ENCODE results near the gene EIF2AK3. TPM values are rescaled to one million over a fixed set of nuclear protein-coding genes. Genes with fewer than 3 reads are reported as not detected.
A peak's percentile ranks its signal among the peaks of the same experiment; 100 is the strongest.

EIF2AK3 gene
- total and polyA plus RNA-seq, 7 experiments from 2014 or later: 3.2 to 36.5 (median 27.5) TPM

DNA sequence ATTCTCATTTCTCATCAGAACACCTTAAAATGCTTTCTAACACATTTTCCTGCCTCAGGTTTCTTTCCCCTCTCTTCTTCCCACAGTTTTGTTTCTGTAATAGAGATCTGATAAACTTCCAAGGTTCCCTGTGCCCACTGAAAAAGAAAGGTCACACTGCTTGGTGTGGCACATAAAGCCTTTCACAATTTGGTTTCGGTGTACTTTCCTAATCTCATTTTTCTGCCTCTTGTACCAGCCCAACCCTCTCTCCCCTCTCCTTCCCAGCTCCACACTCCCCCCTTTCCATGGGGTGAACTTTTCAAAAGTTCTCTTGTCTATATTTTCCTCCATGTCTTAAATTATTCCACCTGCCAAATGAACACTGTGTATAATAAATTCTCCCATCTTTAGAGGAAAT, 7.2 kb downstream of the EIF2AK3 start:
- Mint-ChIP-seq H3K27me3 (no peaks in the 10 kb centered on the region), H3K36me3 (peaks cover 0 to 2% (median 0%) of the 10 kb centered on the region in 5 donors), H3K27ac (peak overlapping the region in 2 of 9 donors; percentile 0 to 7), H3K4me1 (peaks cover 23 to 51% (median 41%) of the 10 kb centered on the region in 7 donors), H3K9me3 (no peaks in the 10 kb centered on the region), H3K4me3 (peak overlapping the region in 2 of 10 donors; percentile 1 to 12)
- no peaks in the 10 kb centered on the region for H3K27me3 ChIP-seq (ENCODE audit: control insufficient read depth in 2 of 2, insufficient read depth in 2 of 2, low read length in 2 of 2)
- POLR2A ChIA-PET: no interaction called here
- DNase-seq (no peak), ATAC-seq (no peak)
- H3K4me1 ChIP-seq (ENCODE audit: control insufficient read depth in 2 of 2, insufficient read depth in 2 of 2, low read length in 2 of 2): peaks cover 0 to under 1% of the 10 kb centered on the region in 2 donors
- no peaks in the 10 kb centered on the region for H3K36me3 ChIP-seq (ENCODE audit: control insufficient read depth in 2 of 3, insufficient read depth in 3 of 3, low read length in 3 of 3)
- intact Hi-C loops (cut with micrococcal nuclease): loop anchor here in 1 of 2 donors (10.0 kb wide), 1 partner anchor 565 kb away; the partner anchor contains the start of gene KRCC1
- H3K9me3 ChIP-seq (ENCODE audit: control insufficient read depth in 2 of 3, low read length in 3 of 3): no peaks in the 10 kb centered on the region
- no peak overlapping the region for H3K4me3 ChIP-seq (ENCODE audit: low read length)
- no peak overlapping the region for H3K27ac ChIP-seq (ENCODE audit: low read depth, low read length)
- CTCF ChIA-PET: no interaction called here

- POLR2A ChIA-PET: no interaction called here
- H3K27ac ChIP-seq (ENCODE audit: low read depth, low read length): no peak overlapping the region
- ATAC-seq: no peak
Observed at GRCh38 chr2:88615822-88616221, 11.4 kb downstream of the EIF2AK3 start.

DNA sequence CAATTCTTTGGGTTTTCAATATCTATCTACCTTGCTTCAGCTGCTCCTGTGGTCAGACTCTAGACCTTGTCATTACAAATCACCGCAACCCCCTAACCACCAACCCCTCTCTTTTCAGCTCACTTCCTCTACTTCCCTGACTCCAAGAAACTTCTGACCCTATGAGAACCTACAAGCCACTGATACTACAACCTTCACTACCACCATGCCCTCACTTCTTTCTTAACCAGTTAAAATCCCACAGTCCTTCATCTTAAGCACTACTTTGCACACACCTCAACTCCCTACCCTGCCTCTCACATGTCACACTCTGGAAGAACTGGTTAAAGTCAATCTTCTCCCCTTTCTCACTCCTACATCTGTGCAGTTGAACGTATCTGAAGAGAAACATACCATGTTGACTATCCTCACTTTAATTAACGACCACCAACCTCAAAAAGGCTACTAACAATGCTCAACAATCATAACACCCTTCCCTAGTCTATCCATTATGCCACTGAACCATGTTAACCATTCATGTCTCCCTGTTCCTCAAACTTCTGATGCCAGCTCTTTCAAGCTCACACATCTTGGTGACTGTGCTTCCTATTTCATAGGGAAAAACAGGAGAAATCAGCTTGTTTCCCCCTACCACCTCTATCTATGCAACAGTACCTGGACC, 12.6 kb downstream of the EIF2AK3 start:
- no peak overlapping the region for H3K27ac Mint-ChIP-seq
- DNase-seq (no peak), ATAC-seq (peak; percentile 10)
- peaks cover 0 to 10% (median 0%) of the 10 kb centered on the region in 3 experiments for H3K36me3 ChIP-seq (ENCODE audit: control insufficient read depth in 2 of 3, insufficient read depth in 3 of 3, low read length in 3 of 3)
- H3K9me3 ChIP-seq (ENCODE audit: control insufficient read depth in 2 of 3, low read length in 3 of 3): no peaks in the 10 kb centered on the region
- H3K36me3 Mint-ChIP-seq: peaks cover 0 to 14% (median 0%) of the 10 kb centered on the region in 5 donors
- ChIA-PET POLR2A (no interaction called here), CTCF (no interaction called here)
- H3K9me3 Mint-ChIP-seq: no peaks in the 10 kb centered on the region
- no peaks in the 10 kb centered on the region for H3K27me3 ChIP-seq (ENCODE audit: control insufficient read depth in 2 of 2, insufficient read depth in 2 of 2, low read length in 2 of 2)
- peaks cover 8 to 40% (median 27%) of the 10 kb centered on the region in 7 donors for H3K4me1 Mint-ChIP-seq
- intact Hi-C loops (cut with micrococcal nuclease): loop anchor here in 1 of 2 donors (1.0 kb wide), 1 partner anchor 12 kb away; no protein-coding TSS in a partner anchor
- H3K4me1 ChIP-seq (ENCODE audit: control insufficient read depth in 2 of 2, insufficient read depth in 2 of 2, low read length in 2 of 2): no peaks in the 10 kb centered on the region
- no peak overlapping the region for H3K4me3 Mint-ChIP-seq
- no peaks in the 10 kb centered on the region for H3K27me3 Mint-ChIP-seq
- no peak overlapping the region for H3K27ac ChIP-seq (ENCODE audit: low read depth, low read length)
- H3K4me3 ChIP-seq (ENCODE audit: low read length): no peak overlapping the region

More at GRCh38 chr2:88615822-88616221, 11.4 kb downstream of the EIF2AK3 start:
- Histone ChIP-seq H3K27me3 (ENCODE audit: control insufficient read depth in 2 of 2, insufficient read depth in 2 of 2, low read length in 2 of 2) (no peaks in the 10 kb centered on the region), H3K9me3 (ENCODE audit: control insufficient read depth in 2 of 3, low read length in 3 of 3) (no peaks in the 10 kb centered on the region), H3K4me1 (ENCODE audit: control insufficient read depth in 2 of 2, insufficient read depth in 2 of 2, low read length in 2 of 2) (no peaks in the 10 kb centered on the region), H3K4me3 (ENCODE audit: low read length) (no peak overlapping the region), H3K36me3 (ENCODE audit: control insufficient read depth in 2 of 3, insufficient read depth in 3 of 3, low read length in 3 of 3) (peaks cover 0 to 9% (median 0%) of the 10 kb centered on the region in 3 experiments)
- intact Hi-C loops (cut with micrococcal nuclease): loop anchor here in 1 of 2 donors (1.0 to 2.0 kb wide), 2 partner anchors 10 to 15 kb away; no protein-coding TSS in a partner anchor
- DNase-seq: no peak
- Mint-ChIP-seq H3K27ac (no peak overlapping the region), H3K27me3 (no peaks in the 10 kb centered on the region), H3K4me1 (peaks cover 16 to 47% (median 36%) of the 10 kb centered on the region in 7 donors), H3K9me3 (no peaks in the 10 kb centered on the region), H3K4me3 (no peak overlapping the region), H3K36me3 (peaks cover 0 to 14% (median 2%) of the 10 kb centered on the region in 5 donors)
- CTCF ChIA-PET: no interaction called here

- POLR2A ChIA-PET: no interaction called here
- intact Hi-C loops (cut with micrococcal nuclease): no loop called here
- CTCF ChIA-PET: no interaction called here
Observed at GRCh38 chr2:88613921-88614320, 13.3 kb downstream of the EIF2AK3 start.

DNA sequence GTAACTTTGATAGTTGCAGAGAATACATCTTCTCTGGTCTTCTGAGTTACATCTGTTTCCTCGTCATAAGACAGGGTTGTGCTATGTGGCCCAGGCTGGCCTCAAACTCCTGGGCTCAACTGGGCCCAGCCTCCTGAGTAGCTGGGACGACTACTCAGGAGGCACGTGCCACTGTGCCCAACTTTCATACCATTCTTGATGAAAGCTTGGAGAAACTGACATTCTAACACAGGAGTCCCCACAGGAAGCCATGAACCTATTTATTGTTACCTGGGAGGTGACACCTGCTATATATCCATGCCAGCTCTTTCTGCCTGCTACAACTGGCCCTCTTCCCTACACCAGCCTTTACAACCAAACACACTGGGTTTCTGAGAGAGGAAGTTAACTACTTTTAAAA, 19.1 kb downstream of the EIF2AK3 start:
- Mint-ChIP-seq H3K9me3 (no peaks in the 10 kb centered on the region), H3K27me3 (no peaks in the 10 kb centered on the region), H3K4me3 (no peak overlapping the region), H3K27ac (peak overlapping the region in 1 of 9 donors; percentile 45), H3K4me1 (peaks cover 8 to 37% (median 22%) of the 10 kb centered on the region in 7 donors), H3K36me3 (peaks cover 4 to 20% (median 5%) of the 10 kb centered on the region in 5 donors)
- CTCF ChIA-PET: interaction anchor here (1.4 kb wide), 1 partner anchor 63 kb away, joined by 3 read pairs; no protein-coding TSS in a partner anchor
- POLR2A ChIA-PET: no interaction called here
- Histone ChIP-seq H3K27ac (ENCODE audit: low read depth, low read length) (no peak overlapping the region), H3K36me3 (ENCODE audit: control insufficient read depth in 2 of 3, insufficient read depth in 3 of 3, low read length in 3 of 3) (peaks cover 0 to 10% (median 0%) of the 10 kb centered on the region in 3 experiments), H3K4me1 (ENCODE audit: control insufficient read depth in 2 of 2, insufficient read depth in 2 of 2, low read length in 2 of 2) (no peaks in the 10 kb centered on the region), H3K27me3 (ENCODE audit: control insufficient read depth in 2 of 2, insufficient read depth in 2 of 2, low read length in 2 of 2) (no peaks in the 10 kb centered on the region), H3K4me3 (ENCODE audit: low read length) (no peak overlapping the region), H3K9me3 (ENCODE audit: control insufficient read depth in 2 of 3, low read length in 3 of 3) (no peaks in the 10 kb centered on the region)
- DNase-seq (no peak), ATAC-seq (no peak)
- intact Hi-C loops (cut with micrococcal nuclease): no loop called here

More at GRCh38 chr2:88613921-88614320, 13.3 kb downstream of the EIF2AK3 start:
- no peaks in the 10 kb centered on the region for H3K9me3 ChIP-seq (ENCODE audit: control insufficient read depth in 2 of 3, low read length in 3 of 3)
- no peaks in the 10 kb centered on the region for H3K27me3 ChIP-seq (ENCODE audit: control insufficient read depth in 2 of 2, insufficient read depth in 2 of 2, low read length in 2 of 2)
- H3K27ac ChIP-seq (ENCODE audit: low read depth, low read length): no peak overlapping the region
- H3K36me3 Mint-ChIP-seq: peaks cover 0 to 14% (median 0%) of the 10 kb centered on the region in 5 donors
- no peak overlapping the region for H3K4me3 Mint-ChIP-seq
- no peak overlapping the region for H3K4me3 ChIP-seq (ENCODE audit: low read length)
- no peaks in the 10 kb centered on the region for H3K27me3 Mint-ChIP-seq
- no peaks in the 10 kb centered on the region for H3K4me1 ChIP-seq (ENCODE audit: control insufficient read depth in 2 of 2, insufficient read depth in 2 of 2, low read length in 2 of 2)
- H3K4me1 Mint-ChIP-seq: peaks cover 5 to 33% (median 21%) of the 10 kb centered on the region in 7 donors
- no peak overlapping the region for H3K27ac Mint-ChIP-seq
- ATAC-seq (no peak), DNase-seq (no peak)
- H3K36me3 ChIP-seq (ENCODE audit: control insufficient read depth in 2 of 3, insufficient read depth in 3 of 3, low read length in 3 of 3): peaks cover 0 to 10% (median 0%) of the 10 kb centered on the region in 3 experiments
- H3K9me3 Mint-ChIP-seq: no peaks in the 10 kb centered on the region

DNA sequence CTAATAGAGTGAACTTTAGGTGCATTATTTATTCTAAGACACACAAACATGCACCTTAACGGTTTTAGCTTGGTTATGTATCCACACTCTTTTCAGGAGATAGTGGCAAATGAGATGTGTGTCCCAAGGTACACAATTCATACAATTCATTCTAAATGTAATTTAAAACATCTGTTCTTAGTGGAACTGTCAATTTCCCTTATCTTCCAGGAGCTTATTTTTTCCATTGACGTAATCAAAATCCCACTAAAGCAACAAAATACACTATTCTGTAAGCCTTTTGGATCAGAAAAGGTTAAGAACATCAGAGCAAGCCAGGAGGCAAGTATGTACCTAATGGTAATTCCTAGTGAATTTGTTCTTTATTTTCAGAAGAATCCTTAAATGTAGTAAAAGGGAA, 19.8 kb downstream of the EIF2AK3 start:
- no peak overlapping the region for H3K27ac ChIP-seq (ENCODE audit: low read depth, low read length)
- H3K4me1 ChIP-seq (ENCODE audit: control insufficient read depth in 2 of 2, insufficient read depth in 2 of 2, low read length in 2 of 2): no peaks in the 10 kb centered on the region
- intact Hi-C loops (cut with micrococcal nuclease): no loop called here
- ATAC-seq: no peak
- ChIA-PET CTCF (interaction anchor here (0.6 to 1.4 kb wide), 2 partner anchors 64 to 130 kb away, joined by 3 read pairs; no protein-coding TSS in a partner anchor), POLR2A (no interaction called here)
- H3K27ac Mint-ChIP-seq: no peak overlapping the region
- no peaks in the 10 kb centered on the region for H3K9me3 Mint-ChIP-seq
- H3K27me3 ChIP-seq (ENCODE audit: control insufficient read depth in 2 of 2, insufficient read depth in 2 of 2, low read length in 2 of 2): no peaks in the 10 kb centered on the region
- H3K36me3 Mint-ChIP-seq: peaks cover 4 to 13% (median 5%) of the 10 kb centered on the region in 5 donors
- H3K4me1 Mint-ChIP-seq: peaks cover 8 to 43% (median 26%) of the 10 kb centered on the region in 7 donors
- H3K27me3 Mint-ChIP-seq: no peaks in the 10 kb centered on the region
- H3K4me3 Mint-ChIP-seq: no peak overlapping the region
- no peak overlapping the region for H3K4me3 ChIP-seq (ENCODE audit: low read length)
- peaks cover 0 to 10% (median 0%) of the 10 kb centered on the region in 3 experiments for H3K36me3 ChIP-seq (ENCODE audit: control insufficient read depth in 2 of 3, insufficient read depth in 3 of 3, low read length in 3 of 3)
- DNase-seq: no peak
- no peaks in the 10 kb centered on the region for H3K9me3 ChIP-seq (ENCODE audit: control insufficient read depth in 2 of 3, low read length in 3 of 3)
